Daoy (cell line): ENCODE results near the gene TTC23. TPM values are rescaled to one million over a fixed set of nuclear protein-coding genes. Genes with fewer than 3 reads are reported as not detected.

Experiments used
- DNase-seq: peaks from one replicate; pipeline ENCODE4 v3.0.0-alpha.2; 2015; ENCODE audit warnings: low read depth
- total RNA-seq: library from RNA; depleted of rRNA; stranded (reverse); fragments of >200 nt; shearing (Covaris generic); gene quantifications from 2 replicates; pipeline ENCODE4 v1.2.3, GENCODE V29; 2014; rRNA removed

Gene TTC23, protein sequence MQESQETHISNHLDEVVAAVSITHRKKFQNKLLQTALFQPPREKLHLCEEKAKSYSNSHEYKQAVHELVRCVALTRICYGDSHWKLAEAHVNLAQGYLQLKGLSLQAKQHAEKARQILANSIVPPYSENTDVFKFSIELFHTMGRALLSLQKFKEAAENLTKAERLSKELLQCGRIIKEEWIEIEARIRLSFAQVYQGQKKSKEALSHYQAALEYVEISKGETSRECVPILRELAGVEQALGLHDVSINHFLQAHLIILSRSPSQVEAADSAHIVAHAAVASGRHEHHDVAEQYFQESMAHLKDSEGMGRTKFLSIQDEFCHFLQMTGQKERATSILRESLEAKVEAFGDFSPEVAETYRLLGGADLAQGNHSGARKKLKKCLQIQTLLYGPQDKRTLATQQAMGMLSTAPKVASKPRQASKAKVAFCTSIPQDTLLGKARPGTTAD
- total RNA-seq: 14.2 and 22.4 TPM in 2 replicates

DNA sequence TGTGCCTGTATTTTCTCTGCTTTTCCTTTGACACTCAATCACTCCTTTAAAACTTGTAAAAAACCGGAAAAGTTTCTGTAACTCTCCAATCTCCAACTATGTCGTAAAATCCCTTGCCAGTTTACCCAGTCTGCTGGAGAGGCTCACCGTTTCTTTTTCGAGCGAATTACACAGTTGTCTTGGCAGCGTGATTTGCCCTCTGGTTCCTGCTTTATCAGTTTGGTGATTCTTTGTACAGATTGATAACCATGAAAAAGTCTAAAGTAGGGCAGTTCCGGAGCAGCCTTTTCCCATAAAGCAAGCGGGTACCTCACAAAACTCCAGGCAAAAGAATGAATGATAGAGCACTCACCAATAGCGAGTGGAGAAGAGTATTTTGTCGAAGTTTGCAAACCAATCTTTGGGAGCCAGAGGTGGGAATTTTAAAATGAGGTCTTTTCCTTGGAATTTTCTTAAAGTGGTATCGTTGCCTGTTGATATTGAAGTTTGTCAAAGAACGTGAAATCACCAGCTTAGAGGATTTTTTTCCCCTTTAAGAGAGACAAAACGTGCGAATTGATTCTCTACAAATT is at the start of gene TTC23:
Gene TTC23, minus strand, starts transcription at position 312 of the 572 bp plus-strand sequence. CDS start 20,869 bp downstream, outside the sequence.
- peak; percentile 74 for DNase-seq

DNA sequence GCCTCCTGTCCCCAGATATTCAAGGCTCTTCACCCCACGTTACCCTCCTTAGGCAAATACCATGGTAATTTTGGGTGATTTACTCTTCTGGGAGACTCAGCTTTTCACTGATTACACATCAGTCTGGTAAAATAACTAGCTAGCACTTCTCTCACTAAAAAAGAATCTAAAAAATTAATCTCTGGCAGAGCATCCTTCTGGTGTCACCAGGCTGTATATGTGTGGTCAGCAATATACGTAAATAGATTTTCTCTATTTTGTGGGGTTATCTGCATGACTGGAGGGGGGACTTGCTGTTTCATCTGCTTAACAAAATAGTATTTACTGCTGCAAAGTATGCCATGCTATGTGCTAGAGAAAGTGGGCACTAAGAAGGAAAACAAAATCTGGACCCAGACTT is 47.0 kb upstream of the TTC23 start:
- no peak for DNase-seq

DNA sequence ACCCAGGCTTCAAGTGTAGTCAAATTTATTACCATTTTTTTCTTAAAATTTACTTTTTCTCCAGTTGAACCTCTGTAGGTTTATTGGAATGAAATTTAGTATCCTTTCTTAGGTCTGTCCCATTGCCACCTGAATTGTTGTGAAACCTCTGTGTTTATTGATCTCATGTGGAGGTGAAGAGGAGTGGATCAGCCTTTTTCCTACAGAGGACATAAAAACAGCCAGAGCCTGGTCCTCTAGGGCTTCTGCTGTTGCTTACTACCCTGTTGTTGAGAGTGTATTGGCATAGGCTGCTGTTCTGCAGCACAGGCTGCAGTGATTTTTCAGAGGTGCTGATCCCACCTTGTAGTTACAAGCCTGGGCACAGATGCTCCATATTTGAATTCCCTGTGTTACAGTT is 46.5 kb upstream of the TTC23 start:
- no peak for DNase-seq

DNA sequence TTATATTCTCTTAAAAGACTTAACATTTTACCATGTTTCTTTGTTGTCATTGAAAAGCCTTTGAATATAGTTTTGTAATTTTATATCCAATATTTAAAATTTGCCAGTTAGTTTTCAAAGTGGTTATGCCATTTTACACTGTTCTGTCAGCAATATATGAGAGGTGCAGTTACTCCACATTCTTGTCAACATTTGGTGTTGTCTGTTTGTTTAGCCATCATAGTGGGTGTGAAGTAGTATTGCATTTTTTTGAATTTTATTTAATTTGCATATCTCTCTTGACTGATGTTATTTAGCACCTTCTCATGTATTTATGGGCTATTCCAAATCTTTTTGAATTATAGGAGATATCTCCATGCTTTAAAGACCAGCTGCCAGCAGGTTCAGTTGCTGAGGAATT is 42.3 kb upstream of the TTC23 start:
- no peak for DNase-seq

DNA sequence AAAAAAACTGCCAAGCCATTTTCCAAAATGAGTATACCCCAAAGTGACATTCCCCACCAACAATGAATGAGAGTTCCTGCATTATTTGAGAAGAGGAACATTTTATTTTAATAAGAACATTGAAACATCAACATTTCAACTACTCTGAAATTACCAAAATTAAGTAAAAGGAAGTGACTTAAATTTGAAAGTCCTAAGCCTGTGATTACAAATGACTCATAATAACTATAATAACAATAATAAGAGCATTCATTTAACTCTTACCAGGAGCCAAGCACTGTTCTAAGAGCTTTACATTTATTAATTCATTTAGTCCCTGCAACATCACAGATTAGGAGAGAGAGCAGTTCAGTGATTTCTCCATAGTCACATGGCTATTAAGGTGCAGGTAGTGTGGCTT is 34.3 kb upstream of the TTC23 start:
- DNase-seq: no peak

DNA sequence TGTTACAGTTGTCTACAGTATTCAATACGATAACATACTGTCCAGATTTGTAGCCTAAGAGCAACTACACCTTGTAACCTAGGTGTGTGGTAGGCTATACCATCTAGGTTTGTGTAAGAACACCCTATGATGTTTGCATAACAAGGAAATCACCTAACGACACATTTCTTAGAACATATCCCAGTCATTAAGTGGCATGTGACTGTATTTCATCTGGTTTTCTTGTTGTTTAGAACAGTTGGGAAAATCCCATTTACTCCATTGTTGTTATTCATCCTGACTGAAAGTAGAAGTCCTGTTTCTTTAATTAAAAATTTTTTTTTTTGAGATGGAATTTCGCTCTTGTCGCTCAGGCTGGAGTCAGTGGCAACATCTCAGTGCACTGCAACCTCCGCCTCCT is 33.2 kb upstream of the TTC23 start:
- DNase-seq: no peak

DNA sequence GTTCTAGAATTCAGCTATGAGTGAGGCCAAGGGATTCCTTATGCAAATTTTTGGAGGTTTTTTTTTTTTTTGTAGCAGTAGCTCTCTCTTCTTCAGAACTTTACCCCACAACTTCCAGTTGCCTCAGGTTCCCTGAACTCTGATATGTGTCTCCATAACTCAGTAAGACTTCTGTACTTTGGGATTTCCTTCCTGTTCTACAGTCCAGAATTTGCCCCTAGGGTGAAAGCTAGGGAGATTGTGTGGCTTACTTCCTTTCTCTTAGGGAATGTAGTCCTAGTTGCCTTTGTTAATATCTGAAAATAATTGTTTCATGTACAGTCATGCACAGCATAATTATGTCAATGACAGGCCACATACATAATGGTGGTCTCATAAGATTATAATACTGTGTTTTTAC is 32.7 kb upstream of the TTC23 start:
- no peak for DNase-seq

DNA sequence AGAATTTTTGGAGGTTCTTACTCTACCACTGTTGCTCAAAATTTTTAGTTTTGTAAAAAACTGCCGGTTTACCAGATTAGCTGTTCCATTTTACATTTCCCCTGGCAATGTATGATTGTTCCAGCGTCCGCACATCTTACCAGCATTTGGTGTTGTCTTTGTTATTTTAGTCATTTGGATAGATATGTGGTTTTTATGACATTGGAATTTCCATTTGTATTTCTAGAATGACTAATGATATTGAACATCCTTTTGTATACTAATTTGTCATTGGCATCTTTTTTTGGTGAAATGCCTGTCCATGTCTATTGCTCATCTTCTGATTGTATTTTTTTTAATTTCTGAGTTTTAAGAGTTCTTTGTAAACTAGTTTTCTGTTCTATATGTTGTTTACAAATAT is 30.4 kb upstream of the TTC23 start:
- no peak for DNase-seq

DNA sequence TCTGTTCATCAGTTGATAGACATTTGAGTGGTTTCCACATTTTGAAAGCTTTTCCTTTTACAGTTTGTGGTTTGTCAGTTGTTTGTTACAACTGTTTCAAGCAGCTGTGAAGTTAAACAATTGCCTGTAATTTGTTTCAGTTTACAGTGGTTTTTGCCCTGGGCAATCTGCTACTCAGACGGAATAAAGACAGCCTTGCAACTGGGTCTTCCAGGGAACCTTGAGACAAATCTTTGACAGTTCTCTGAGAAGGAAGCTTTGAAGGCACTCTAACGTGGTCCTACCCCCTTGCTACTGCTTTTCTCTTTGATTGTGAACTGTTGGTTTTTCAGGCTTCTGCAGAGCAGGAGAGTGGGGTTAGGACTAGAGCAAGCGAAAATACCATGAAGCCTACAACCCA is 29.9 kb upstream of the TTC23 start:
- DNase-seq: no peak

DNA sequence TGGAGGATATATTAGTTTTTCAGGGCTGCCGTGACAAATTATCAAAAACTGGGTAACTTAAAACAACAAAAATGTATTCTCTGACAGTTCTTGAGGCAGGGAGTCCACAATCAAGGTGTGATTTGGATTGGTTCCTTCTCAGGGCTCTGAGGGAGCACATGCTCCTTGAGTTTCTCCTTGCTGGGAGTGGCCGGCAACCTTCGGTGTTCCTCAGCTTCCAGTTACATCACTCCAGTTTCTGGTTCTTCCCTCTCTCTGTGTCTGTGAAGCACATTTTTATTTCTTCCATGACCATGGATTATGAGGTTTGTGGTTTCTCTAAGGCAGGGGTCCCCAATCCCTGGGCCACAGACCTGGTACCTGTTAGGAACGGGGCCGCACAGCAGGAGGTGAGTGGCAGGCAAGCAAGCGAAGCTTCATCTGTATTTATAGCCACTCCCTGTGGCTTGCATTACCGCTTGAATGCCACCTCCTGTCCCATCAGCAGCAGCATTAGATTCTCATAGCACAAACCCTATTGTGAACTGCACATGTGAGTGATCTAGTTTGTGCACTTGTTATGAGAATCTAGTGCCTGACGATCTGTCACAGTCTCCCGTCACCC is 26.2 kb upstream of the TTC23 start:
- no peak for DNase-seq

DNA sequence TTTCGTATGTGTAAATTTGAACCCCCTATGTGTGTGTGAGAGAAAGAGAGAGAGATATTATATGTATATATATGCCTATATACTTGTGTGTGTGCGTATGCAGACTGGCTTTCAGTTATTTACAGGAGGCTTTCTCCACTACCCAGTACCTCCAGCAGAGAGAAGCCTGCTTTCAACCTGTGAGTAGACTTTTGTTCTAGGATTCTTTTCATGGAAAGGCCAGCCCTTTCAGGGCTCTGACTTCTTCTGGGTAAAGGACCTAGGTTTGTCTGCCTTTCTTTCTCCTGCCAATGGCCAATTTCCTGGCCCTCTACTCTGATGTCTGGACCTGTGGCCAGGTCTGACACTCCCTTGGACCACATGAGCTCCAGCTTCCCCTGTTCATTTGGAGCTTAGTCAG is 25.7 kb upstream of the TTC23 start:
- DNase-seq: no peak

DNA sequence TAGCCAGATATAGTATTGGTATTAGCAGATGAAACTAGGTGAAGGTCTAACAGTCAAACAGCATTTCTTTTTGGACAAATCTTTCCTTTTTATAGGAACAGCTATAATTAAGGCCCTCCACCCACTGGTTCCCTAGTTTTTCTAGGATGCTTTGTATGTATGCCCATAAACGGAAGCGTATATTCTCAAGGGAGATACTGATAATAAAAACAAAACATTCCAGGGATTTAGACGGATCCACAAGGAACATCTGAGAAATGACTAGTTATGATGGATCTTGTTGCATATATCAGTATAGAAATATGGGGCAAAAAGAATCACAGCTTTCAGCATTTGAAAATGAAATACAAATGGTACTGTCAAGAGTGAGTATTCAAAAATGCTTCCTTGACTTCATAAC is 24.4 kb upstream of the TTC23 start:
- no peak for DNase-seq

DNA sequence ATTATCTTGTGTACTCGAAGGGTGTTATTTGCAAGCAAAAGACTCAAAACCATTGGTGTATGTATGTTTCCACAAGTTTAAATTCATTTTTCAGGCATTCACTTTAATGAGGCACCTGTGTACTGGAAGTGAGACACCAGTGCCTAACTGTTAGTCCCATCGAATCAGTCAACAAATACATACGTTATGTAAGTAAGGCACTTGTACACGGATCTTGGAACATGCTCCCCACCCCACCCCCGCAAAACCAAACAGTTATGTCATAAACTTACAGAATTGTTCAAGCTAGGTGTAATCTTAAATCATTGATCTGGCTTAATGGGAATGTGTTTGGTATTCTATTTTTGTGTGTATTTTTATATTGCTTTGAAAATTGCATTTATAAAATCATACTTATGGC is 19.1 kb upstream of the TTC23 start:
- no peak for DNase-seq

DNA sequence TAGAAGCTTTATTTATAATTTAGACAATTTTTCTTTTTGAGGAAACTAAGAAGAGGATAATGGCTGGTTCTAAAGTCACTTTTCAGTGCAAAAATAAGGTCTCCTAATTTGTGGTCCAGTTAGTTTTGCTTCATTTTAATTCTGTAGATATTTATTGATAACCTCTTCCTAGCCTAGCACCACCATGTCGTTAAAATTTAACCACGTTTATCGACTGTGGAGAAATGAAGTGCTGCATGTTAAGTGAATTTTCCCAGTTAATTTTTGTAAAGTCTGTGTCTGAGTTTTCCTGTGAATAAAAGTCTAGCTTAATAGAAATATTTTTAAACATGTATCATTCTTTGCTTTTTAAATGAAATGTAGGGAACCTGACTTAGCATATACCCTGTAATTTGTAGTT is 18.6 kb upstream of the TTC23 start:
- DNase-seq: no peak

DNA sequence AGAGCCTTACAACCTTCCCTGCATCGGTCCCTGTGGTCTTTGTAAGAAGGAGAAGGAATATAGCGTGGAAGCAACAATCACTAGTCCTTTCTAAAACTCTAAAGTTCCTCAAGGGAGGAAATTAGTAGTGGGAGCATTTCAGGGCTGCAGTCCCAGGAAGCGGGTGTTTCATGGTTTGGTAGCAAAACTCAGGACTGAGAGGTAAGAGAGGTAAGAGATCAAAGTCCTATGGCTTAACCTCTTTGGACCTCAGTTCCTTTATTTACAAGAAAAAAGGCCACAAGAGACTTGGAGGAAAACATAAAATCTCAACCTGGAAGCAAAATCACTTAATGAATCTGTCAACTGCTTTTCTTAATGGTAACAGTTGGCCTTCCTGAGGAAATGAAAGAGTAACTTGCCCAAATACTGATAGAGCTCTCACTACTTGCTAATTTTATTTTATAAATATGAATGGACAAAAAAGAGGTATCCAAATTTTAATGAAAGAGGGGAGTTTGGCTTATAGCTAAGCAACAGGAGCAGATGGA is 16.2 kb upstream of the TTC23 start:
- DNase-seq: no peak

DNA sequence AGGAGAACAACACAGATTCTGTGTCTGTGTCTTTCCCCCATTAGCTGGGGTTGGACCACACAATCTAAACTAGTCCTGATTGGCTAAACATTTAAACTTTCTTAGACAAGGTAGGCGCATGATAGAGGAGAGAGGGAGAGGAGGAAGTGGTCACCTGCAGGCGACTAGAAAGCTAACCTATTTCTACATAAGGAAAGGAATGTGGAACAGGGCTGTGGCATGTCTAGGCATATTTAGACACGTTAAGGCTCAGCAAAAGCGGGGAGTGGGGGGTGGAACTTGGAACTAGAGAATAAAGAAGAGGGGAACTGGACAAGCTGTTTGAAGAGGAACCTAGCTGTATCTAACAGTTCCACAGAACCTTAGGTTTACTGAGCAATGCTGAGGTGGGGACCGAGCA is 14.7 kb upstream of the TTC23 start:
- no peak for DNase-seq

DNA sequence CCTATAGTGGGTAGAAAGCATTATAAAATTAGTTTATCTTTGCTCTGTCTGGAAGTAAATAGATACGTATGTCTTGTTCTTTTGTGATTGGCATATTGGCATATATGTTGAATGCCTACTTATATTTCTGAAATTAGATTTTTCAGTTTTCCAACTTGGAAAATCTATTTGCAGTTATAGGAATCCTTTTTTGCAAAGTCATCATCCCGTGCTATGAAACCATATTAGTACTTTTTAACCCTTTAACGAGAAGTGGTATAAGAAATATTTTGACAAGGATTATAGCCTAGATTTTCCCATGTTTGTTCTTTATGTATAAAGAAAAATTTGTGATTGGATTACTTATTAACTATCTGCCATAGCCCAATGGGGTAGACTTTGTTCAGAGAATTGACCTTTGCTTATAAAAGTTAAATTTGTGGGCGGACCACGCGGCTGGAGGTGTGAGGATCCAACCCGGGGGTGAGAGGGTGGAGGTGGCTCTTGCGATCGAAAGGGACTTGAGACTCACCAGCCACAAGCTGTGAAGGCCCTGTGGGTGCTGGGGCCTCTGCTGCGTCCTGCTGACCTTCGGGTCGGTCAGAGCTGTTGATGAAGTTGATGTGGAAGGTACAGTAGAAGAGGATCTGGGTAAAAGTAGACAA is 7.8 kb upstream of the TTC23 start:
- DNase-seq: no peak

DNA sequence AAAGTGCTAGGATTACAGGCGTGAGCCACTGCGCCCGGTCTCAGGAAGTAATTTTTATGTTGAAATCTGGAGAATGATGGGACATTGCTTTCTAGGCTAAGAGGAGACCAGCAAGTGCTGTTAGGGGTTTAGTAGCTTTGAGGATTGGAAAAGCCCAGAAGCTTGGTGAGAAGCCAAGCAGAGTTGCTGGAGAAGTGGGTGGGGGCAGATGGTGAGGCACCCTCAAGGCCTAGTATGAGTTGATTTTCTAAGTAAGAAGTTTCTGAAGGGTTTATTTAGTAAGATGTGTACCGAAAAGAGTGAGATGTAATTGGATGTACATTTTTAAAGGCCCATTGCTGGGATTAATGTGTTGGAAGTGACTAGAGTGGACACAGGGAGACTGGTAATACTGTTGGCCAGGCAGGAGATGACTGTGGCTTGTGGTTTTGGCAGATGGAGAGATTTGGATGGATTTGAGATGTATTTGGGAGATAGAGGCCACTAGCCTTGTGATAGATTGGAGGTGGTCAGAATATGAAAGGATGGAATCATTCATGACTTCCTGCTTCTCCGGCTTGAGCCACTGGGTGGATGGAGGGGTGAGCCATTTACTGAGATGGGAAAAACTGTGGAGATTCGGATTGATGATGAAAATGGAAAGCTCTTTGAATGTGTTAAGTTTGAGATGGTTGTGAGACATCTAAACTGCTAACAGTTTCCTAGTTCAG is 4.2 kb upstream of the TTC23 start:
- DNase-seq: peak; percentile 56

DNA sequence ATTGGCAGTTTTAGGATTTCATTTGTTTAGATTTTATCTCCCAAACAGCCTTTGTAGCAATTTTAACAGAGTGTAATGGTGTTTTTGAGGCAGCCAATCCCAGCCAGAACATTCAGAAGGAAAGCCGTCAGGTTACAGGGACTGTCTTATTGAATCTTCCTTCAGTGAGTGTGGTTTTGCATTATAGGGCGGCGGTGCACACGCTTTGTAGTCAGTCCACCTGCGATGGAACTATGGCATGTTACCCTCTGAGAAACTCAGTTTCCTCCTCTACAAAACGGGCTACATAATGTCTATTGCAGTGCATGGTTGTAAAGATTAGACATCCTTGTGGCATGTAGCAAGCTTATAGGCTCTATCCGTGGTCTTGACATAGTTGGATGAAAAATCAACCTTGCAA is 2.9 kb upstream of the TTC23 start:
- no peak for DNase-seq

DNA sequence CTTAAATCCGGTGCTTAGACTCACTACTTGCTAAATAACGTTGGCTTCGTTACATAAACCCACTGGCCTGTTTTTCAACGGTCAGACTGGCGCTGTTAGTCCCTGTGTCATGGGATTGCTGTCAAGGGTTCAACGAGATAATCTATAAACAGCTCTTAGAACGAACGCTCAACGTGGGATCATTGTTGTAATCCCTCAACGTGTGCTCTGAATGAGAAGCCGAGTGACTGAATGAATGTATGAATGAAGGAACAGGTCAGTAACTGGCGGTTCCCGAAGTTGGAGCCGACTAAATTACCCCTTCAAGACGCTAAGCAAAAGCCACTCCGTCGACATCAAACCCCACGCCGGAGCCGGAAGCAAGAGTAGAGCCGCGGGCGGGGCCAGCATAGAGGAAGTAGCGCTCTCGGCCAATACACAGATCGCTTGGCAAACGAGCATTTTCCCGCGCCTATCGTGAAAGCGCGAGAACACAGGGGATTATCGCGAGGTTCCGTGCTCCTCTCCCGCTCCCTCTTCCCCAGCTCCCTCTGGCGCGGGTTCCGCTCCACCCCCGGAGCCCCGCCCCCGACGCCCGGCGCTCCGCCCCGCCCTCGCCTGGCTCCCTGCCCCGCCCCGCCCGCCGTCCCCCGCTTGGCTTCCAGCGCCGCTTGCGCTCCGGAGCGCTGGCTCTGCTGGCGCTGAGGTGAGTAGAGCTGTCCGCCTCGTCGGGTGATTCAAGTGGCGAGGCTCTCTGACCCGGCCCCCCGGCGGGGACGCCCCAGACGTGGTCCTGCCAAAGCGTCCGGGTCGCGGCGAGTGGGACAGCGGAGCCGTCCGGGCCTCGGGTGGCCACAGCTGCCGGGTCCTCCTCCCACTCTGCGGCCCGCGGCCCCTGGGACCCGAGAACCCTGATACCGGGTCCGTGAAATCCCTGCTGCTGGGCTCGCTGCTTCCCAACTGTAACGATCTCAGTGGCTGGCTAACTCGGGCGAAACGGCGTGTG is 1.8 kb upstream of the TTC23 start, which contains the start of gene LRRC28:
Gene LRRC28, plus strand, starts transcription at position 625 of the 985 bp plus-strand sequence. CDS start 4,477 bp downstream, outside the sequence.
- DNase-seq: peak; percentile 99
